Amniotic stem cell (primary cell): ENCODE data around the gene DDR1.
"Not testable (repeated sequence)": the region's sequence is repeated elsewhere in the genome, so short reads cannot be mapped to it uniquely, and the experiment has no call there.

Experiments
- DNase-seq: peaks from one replicate; lab custom pipeline; 2025; lab: John Stamatoyannopoulos, UW

The DDR1 gene

GRCh38 chr6:30883685-30884520 lies at the start of gene DDR1:
DDR1 (plus strand) TSS chr6:30884519; CDS start chr6:30888730, 4,211 bp downstream.
- no peak for DNase-seq

DNA sequence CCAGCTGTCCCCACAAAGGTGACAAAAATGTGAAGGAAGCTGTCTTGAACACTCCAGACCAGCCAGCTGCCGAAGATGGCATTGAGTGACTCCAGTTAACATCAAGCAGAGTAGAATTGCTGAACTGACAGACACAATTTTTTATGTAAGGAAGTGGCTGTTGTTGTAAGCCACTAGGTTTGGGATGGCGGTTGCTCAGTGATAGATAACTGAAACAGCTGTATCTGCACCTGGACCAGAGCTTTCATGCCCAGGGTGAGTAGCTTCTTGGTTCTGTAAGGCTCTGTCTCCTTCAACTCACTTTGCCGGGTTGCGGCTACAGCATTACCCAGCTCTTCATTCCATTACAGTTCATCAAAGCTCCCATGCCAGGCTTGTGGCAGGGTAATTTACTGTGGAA lies 49.7 kb upstream of the DDR1 start:
- no peak for DNase-seq

- DNase-seq: no peak
Observed at GRCh38 chr6:30835576-30835975, 48.7 kb upstream of the DDR1 start.

- DNase-seq: no peak
Observed at GRCh38 chr6:30836431-30836866, 47.9 kb upstream of the DDR1 start.

GRCh38 chr6:30836957-30837356 lies 47.4 kb upstream of the DDR1 start:
- no peak for DNase-seq

DNA sequence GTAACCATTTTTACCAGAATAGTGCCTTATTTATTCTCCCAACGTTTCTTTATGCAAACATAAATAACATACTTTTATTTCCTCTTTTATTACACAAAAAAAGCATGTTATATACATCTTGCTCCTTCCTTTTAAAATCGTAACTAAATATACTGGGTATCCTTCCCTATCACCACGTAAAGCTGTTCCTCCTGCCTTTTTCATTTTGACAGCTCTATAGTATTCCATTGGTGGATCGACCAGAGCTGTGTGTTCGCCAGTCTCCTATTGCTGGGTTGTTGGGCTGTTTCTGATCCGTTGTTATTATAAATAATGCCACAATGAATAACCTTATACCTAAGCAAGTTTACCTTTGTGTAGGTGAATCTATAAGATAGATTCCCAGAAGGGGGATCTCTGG lies 46.9 kb upstream of the DDR1 start:
- no peak for DNase-seq

GRCh38 chr6:30837870-30838269 lies 46.4 kb upstream of the DDR1 start:
- no peak for DNase-seq

- DNase-seq: no peak
Observed at GRCh38 chr6:30839671-30840070, 44.6 kb upstream of the DDR1 start.

- no peak for DNase-seq
Observed at GRCh38 chr6:30840084-30840934, 44.0 kb upstream of the DDR1 start.

DNA sequence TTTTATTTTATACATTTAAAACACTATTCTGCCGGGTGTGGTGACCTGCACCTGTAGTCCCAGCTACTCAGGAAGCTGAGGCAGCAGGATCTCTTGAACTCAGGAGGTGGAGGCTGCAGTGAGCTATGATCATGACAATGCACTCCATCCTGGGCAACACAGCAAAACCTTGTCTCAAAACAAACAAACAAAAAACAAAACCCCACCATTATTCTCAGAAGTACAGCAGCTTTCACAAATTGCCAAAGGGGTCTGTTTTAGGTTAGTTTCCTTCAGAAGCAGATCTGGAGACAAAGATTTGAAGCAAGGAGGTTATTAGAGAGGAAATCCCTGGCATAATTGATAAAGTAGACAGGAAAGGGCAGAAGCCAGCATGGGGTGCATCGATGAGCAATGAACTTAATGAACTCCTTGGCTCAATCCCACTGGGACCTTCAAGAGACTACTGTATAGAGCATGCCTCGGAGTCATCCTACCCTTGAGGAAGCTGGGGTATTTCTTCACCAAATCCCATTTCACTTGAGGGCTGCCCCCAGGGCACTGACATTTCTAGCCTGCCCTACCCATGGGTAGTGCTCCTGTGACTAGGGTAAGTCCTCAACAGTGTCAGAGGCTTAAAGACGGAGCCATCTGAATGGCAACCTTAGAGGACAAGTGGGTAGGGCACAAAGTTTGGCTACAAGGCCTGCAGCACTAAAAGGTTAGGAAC lies 43.2 kb upstream of the DDR1 start:
- no peak for DNase-seq

- DNase-seq: no peak
Observed at GRCh38 chr6:30841644-30842504, 42.4 kb upstream of the DDR1 start.

DNA sequence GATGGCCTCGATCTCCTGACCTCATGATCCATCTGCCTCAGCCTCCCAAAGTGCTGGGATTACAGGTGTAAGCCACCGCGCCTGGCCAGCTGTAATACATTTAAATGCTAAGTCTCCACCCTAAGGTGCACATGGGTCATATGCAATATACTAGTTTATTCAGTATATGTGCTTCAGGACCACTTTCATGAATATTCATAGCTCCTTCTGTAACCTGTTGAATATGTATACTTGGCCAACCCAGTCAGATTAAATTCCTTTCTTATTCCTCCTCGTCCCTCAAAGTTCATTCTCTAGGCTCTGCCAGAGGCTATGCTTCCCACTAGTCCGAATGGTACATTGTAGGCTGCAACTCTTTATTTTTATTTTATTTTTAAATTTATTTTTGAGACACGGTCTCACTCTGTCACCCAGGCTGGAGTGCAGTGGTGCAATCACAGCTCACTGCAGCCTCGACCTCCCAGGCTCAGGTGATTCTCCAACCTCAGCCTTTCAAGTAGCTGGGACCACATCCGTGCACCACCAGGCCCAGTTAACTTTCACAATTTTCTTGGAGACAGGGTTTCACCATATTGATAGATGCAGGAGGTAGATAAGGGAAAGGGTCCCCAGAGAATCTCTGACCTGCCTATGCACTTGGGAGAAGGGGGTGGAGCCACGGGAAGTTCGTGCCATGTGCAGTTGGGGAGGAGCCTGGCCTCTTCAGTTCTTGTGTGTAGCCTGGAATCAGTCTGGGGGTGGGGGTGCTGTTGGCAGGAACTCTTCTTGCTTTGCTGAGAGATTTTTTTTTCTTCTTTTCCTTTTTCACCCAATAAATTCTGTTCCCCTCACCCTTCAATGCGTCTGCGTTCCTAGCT lies 41.3 kb upstream of the DDR1 start:
- no peak for DNase-seq

- no peak for DNase-seq
Observed at GRCh38 chr6:30843611-30843998, 40.7 kb upstream of the DDR1 start.

- DNase-seq: no peak
Observed at GRCh38 chr6:30844118-30844535, 40.2 kb upstream of the DDR1 start.

GRCh38 chr6:30845183-30845582 lies 39.1 kb upstream of the DDR1 start:
- DNase-seq: no peak

DNA sequence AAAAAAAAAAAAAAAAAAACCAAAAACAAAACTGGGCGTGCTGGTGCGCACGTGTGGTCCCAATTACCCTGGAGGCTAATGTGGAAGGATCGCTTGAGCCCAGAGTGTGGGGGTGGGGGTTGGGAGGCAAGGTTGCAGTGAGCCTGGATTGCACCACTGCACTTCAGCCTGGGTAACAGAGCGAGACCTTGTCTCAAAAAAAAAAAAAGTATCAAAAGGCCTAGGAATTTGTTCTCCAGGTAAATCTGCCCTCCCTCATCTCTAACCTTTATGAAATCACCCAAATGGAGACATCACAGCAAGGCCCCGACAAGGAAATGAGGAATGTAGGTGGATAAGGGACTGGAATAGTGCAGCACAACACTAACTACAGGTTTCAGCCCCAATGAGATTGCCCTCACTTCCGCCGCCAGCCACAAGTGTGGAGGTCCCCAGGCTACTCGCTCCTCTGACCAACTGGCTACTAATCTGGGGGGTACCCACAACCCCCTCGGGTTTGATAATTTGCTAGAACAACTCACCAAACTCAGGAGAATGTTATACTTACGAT lies 36.8 kb upstream of the DDR1 start:
- no peak for DNase-seq

- DNase-seq: no peak
Observed at GRCh38 chr6:30847971-30848436, 36.3 kb upstream of the DDR1 start.

DNA sequence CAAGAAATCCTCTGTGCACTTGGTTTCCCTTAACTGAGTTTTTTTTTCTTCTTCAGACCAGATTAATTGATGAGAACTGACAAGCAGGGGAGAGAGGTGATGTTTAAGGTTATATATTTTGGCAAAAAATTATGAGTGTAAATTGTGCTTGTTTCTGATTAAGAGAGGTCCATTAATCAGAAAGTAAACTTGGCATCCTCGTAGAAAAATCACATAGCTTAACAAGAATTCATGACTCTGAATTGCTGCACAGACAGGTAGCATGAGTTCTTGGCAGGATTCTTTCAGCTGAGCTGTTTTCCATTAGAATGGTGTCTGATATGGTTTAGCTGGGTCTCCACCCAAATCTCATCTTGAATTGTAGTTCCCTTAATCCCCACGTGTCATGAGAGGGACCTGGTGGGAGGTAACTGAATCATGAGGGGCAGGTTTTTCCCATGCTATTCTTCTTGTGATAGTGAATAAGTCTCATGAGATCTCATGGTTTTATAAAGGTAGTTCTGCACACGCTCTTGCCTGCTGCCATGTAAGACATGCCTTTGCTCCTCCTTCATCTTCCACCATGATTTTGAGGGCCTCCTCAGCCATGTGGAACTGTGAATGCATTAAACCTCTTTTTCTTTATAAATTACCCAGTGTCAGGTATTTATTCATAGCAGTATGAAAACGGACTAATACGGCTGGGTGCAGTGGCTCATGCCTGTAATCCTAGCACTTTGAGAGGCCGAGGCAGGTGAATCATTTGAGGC lies 34.2 kb upstream of the DDR1 start:
- DNase-seq: no peak

DNA sequence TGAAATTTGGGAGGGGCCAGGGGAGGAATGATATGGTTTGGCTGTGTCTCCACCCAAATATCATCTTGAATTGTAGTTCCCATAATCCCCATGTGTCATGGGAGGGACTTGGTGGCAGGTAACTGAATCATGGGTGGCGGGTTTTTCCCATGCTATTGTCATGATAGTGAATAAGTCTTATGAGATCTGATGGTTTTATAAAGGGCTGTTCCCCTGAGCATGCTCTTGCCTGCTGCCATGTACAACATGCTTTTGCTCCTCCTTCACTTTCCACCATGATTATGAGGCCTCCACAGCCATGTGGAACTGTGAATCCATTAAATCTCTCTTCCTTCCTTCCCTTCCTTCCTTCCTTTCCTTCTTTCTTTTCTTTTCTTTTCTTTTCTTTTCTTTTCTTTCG lies 31.9 kb upstream of the DDR1 start:
- not testable (repeated sequence) for DNase-seq
